Stimulated activated CD8-positive, alpha-beta memory T cell treated with anti-CD3 and anti-CD28 coated beads, Interleukin-12 subunit alpha, Interleukin-12 subunit beta, amount 100 ng/mL, for 4 hours (primary cell): ENCODE results near the gene INTS12.
"Not testable (repeated sequence)": the region's sequence is repeated elsewhere in the genome, so short reads cannot be mapped to it uniquely, and the experiment has no call there.

ENCODE experiments used
- DNase-seq: peaks from one replicate; pipeline ENCODE4 v3.0.0-alpha.2; 2020; ENCODE audit warnings: low read depth

The INTS12 gene

GRCh38 chr4:105708181-105709080, at the start of gene INTS12, which contains the start of gene GSTCD:
TSS of gene INTS12 (minus strand) at chr4:105708689. CDS start at chr4:105700005, 8,684 bp downstream.
TSS of gene GSTCD (plus strand) at chr4:105708784. CDS start at chr4:105717614, 8,830 bp downstream.
- peak; percentile 73 for DNase-seq

DNA sequence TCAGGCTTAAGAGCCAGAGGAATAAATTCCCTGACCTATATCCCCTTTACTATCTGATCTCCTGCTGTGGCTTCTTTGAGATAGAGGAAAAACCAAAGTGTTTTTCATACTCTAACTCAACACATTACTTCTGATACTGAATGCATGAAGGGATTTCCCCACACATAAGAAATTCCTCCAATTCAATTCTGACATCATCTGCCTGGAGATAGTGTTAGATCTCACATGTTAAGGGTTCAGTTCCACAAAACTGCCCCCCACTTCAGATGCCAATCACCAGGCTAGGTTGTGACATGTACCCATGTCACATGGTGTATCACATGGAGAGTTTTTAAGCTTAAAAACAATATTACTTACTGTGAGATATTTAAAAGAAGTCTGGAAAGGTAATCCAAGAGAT, 46.9 kb upstream of the INTS12 start:
- no peak for DNase-seq

DNA sequence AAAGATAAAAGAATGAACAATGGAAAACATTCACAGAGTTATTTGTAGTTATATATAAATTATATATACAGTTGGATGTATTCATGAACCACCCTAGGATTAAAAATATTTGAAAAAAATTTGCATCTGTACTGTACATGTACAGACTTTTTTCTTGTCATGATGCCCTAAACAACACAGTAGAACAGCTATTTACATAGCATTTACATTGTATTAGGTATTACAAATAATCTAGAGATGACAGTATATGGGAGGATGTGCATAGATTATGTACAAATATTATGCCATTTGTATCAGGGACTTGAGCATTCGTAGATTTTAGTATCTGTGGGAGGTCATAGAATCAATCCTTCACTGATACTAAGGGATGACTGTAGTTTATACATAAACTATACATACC, 44.9 kb upstream of the INTS12 start:
- no peak for DNase-seq

DNA sequence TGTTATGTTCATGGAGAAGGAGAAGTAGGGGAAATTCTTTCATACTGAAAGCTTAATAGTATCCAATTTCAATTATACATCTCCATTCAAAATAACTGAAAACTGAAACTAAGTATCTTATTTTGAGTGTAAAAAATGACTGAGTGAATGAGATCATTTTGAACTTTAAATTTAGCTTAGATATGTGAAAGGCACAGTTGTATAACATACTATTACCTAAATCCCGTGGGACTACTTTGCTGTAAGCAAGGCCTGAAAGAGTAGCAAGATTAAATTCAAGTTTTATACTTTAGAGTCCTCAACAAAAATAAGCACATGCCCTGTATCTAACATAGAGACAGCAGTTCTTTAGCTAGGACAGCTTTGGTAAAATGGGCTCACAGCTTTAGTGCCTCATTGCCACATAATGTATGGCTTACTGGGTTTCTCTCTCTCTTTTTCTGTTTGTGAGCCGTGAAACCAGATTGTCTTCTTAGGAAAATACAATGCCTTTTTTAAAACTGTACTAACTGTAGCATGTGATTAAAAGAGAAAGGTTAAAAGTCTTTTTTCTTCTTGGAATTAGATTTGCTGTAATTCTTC, 43.3 kb upstream of the INTS12 start:
- DNase-seq: no peak

- DNase-seq: no peak
These were observed 39.7 kb upstream of the INTS12 start for GRCh38 chr4:105748222-105748621.

DNA sequence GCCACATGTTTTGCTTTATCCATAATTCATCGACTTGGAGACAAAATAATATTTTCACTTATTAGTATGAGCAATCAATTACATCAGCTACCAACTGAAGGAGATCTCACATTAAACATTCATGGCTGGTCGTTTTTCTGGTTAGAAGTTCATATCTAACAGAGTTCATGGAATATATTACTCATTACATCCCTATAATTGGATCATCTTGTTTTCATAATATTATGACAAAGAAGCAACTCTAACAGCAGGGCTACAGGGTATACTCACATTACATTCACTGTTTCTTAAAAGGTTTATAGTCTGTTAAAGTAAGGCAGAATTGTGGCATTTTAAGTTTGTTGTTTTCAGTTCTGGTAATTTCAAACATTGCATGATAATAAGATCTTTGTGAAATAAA, 33.1 kb upstream of the INTS12 start:
- DNase-seq: no peak

- DNase-seq: not testable (repeated sequence)
These were observed 26.7 kb upstream of the INTS12 start for GRCh38 chr4:105735217-105735616.

GRCh38 chr4:105729895-105730294, 21.4 kb upstream of the INTS12 start:
- not testable (repeated sequence) for DNase-seq

GRCh38 chr4:105725623-105726022, 17.1 kb upstream of the INTS12 start:
- no peak for DNase-seq

- no peak for DNase-seq
These were observed 10.7 kb upstream of the INTS12 start for GRCh38 chr4:105719204-105719603.

DNA sequence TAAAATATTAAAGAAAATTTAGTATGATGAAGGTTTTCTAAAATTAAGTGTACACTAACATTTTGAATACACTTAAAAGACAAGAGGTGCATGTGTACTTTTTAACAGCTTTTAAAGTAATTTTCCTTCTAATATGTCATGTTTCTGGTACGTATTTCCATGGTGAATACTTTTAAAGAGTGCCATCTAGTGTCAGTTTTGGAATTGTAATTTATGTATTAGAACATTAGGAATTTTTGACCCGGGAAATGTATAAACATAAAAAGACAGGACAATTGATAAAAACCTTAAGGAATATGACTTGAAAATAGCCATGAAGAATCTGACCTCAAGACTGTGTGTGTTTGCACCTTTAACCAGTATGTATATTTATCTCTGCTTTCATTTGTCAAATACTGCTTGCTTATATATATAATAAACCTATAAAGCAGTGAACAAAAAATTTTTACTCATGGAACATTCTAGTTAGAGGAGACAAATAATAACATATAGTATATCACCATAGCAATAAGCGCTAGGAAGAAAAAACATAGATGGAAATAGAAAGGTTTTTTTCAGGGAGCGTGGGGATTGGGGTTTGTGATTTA, 7.3 kb upstream of the INTS12 start:
- DNase-seq: no peak

DNA sequence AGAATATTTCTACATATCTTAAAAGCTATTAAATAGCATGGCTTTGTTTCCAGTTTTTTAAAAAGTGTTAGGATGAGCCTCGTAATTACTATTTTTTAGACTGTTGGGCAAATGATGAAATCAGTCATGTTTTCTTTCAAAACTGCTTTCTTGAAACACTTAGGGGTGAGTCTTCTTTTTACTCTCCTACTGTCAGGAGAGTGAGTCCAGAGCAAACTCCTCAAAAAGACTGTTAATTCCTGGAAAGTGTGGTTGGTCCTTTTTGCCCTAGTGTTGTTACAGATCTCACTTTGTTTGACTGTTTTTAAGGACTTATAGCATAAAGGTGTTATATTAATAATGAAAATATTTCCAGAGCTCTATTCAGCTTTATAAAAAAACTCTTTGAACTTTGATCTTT, 6.4 kb upstream of the INTS12 start:
- no peak for DNase-seq

- DNase-seq: no peak
These were observed 5.6 kb upstream of the INTS12 start for GRCh38 chr4:105714071-105714521.

GRCh38 chr4:105712766-105713165, 4.3 kb upstream of the INTS12 start:
- no peak for DNase-seq

- DNase-seq: no peak
These were observed 2.2 kb upstream of the INTS12 start for GRCh38 chr4:105710678-105711077.

DNA sequence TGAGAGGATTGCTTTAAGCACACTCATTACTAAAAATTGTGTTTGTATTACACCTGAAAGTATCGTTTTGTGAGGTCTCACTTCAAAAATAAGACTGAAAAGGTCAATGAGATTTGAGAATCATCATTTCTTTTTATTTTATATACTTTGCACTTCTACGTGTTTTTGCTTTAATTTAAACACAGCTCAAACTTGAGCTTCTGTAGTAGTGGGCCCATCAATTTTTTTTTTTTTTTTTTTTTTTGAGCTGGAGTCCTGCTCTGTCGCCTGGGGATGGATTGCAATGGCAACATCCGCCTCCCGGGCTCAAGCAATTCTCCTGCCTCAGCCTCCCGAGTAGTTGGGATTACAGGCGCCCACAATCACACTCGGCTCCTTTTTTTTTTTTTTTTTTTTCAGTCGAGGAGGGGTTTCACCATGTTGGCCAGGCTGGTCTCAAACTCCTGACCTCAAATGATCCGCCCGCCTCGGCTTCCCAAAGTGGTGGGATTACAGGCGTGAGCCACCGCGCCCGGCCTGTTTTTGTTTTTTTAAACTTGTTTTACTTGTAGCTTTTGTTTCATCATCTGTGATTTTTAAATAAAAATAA, 1.6 kb upstream of the INTS12 start:
- DNase-seq: no peak

GRCh38 chr4:105709081-105709450, 577 bp upstream of the INTS12 start:
- no peak for DNase-seq

DNA sequence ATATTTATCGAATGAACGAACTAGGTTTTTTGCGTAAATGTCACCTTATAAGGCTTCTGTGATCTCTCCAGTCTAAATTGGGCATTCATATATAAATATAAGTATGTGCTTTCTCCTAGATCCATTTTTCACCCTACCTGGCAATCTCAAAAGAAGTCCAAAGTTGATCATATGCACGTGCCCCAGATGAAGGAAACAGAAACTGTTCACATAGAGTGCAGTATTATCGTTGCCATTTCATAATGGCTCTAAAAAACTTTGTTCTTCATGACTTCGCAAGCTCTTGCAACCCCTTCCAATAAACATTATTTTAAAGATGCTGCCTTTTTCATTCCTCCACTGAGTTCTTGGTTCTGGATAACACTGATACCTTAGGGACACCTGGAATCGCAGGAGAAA, 708 bp downstream of the INTS12 start:
- no peak for DNase-seq

GRCh38 chr4:105698607-105699006, 9.9 kb downstream of the INTS12 start:
- DNase-seq: no peak

DNA sequence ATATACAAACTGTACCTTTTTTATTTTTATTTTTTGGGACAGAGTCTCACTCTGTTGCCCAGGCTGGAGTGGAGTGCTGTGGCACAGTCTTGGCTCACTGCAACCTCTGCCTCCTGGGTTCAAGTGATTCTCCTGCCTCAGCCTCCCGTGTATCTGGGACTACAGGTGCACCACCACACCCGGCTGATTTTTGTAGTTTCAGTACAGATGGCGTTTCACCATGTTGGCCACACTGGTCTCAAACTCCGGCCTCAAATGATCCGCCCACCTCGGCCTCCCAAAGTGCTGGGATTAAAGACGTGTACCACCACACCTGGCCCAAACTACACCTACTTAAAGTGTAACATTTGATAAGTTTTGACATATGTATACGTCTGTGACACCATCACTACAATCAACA, 12.7 kb downstream of the INTS12 start:
- DNase-seq: not testable (repeated sequence)

GRCh38 chr4:105694812-105695211, 13.7 kb downstream of the INTS12 start:
- not testable (repeated sequence) for DNase-seq

GRCh38 chr4:105686571-105686970, 21.9 kb downstream of the INTS12 start:
- no peak for DNase-seq

GRCh38 chr4:105683038-105683437, 25.5 kb downstream of the INTS12 start:
- no peak for DNase-seq
